Glutamatergic neuron (in vitro differentiated cells): ENCODE data around the gene AXL. TPM values are rescaled to one million over a fixed set of nuclear protein-coding genes. Genes with fewer than 3 reads are reported as not detected.

ENCODE experiments used
- DNase-seq: peaks from one replicate; pipeline ENCODE4 v3.0.0; 2022
- H3K27ac Mint-ChIP-seq: one replicate; pipeline ENCODE4 v1.8.0; 2020; ENCODE audit warnings: mild to moderate bottlenecking, mixed read lengths, inconsistent platforms; ENCODE audit not compliant: unreplicated experiment
- H3K27me3 Mint-ChIP-seq: one replicate; pipeline ENCODE4 v1.8.0; 2020; ENCODE audit warnings: mild to moderate bottlenecking, moderate library complexity, mixed read lengths, inconsistent platforms; ENCODE audit not compliant: unreplicated experiment
- H3K36me3 Mint-ChIP-seq: one replicate; pipeline ENCODE4 v1.8.0; 2020; ENCODE audit warnings: mild to moderate bottlenecking, mixed read lengths, inconsistent platforms; ENCODE audit not compliant: unreplicated experiment
- H3K4me1 Mint-ChIP-seq: one replicate; pipeline ENCODE4 v1.8.0; 2020; ENCODE audit warnings: mild to moderate bottlenecking, low read depth, mixed read lengths, inconsistent platforms; ENCODE audit not compliant: unreplicated experiment
- H3K4me3 Mint-ChIP-seq: one replicate; pipeline ENCODE4 v1.8.0; 2020; ENCODE audit warnings: mild to moderate bottlenecking, mixed read lengths, inconsistent platforms; ENCODE audit not compliant: unreplicated experiment
- H3K9me3 Mint-ChIP-seq: one replicate; pipeline ENCODE4 v1.8.0; 2020; ENCODE audit warnings: mild to moderate bottlenecking, moderate library complexity, mixed read lengths, inconsistent platforms; ENCODE audit not compliant: unreplicated experiment
- total RNA-seq: library from RNA; stranded (reverse); fragmentation: NEBNext Ultra II Directional; extraction: Animal tissue kit (Norgen Biotek cat#: 25700); gene quantifications from one replicate; pipeline ENCODE4 v1.2.1, GENCODE V29; 2021; ENCODE audit not compliant: unreplicated experiment
- TF ChIP-seq, protein P1 (sequence below): fragments of 200-600 bp; sonication (generic); IDR thresholded peaks from one replicate; pipeline ENCODE4 v1.5.0; 2021; ENCODE audit not compliant: partially characterized antibody, unreplicated experiment

The AXL gene
- total RNA-seq, 1 donor from 2014 or later: not detected

DNA sequence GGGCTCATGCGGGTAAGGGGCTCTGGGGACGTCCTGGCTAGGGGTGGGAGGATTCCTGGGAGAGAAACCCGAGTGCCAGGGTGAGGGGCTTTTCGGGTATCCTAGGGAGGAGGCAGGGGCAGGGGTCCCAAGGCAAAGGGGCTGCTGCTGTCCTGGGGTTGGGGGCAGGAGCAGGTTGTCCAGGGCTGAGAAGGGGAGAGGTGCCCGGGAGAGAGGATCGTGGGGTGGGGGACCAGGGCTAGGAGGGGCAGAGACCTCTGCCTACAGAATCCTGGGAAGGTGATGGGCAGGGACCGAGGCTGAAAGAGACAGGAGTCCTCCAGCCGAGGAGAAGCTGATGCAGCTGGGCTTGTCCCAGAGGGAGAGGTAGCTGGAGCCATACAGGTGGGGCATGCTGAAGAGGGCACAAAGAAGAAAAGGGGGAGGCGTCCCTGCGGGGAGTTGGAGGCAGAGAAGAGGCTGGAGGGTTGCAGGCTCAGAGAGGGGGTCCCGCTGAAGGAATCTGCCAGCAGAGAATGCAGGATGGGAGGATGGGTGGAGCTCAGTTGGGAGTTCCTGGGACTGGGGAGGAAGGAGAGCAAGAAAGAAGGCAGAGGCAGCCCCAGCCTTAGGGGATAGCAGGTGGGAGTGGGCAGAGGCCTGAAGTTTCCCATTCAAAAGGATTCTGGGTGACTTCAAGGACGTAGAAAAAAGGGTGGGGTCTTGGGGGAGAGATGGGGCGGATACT, 25.4 kb upstream of the AXL start:
- Mint-ChIP-seq H3K9me3 (peaks cover 3% of the 10 kb centered on the region), H3K4me1 (peaks cover 5% of the 10 kb centered on the region), H3K4me3 (peak overlapping the region; percentile 74), H3K27ac (no peak overlapping the region), H3K36me3 (no peaks in the 10 kb centered on the region), H3K27me3 (peaks cover 11% of the 10 kb centered on the region)
- no peak for DNase-seq
- TF ChIP-seq, protein P1, sequence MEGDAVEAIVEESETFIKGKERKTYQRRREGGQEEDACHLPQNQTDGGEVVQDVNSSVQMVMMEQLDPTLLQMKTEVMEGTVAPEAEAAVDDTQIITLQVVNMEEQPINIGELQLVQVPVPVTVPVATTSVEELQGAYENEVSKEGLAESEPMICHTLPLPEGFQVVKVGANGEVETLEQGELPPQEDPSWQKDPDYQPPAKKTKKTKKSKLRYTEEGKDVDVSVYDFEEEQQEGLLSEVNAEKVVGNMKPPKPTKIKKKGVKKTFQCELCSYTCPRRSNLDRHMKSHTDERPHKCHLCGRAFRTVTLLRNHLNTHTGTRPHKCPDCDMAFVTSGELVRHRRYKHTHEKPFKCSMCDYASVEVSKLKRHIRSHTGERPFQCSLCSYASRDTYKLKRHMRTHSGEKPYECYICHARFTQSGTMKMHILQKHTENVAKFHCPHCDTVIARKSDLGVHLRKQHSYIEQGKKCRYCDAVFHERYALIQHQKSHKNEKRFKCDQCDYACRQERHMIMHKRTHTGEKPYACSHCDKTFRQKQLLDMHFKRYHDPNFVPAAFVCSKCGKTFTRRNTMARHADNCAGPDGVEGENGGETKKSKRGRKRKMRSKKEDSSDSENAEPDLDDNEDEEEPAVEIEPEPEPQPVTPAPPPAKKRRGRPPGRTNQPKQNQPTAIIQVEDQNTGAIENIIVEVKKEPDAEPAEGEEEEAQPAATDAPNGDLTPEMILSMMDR: no peak

DNA sequence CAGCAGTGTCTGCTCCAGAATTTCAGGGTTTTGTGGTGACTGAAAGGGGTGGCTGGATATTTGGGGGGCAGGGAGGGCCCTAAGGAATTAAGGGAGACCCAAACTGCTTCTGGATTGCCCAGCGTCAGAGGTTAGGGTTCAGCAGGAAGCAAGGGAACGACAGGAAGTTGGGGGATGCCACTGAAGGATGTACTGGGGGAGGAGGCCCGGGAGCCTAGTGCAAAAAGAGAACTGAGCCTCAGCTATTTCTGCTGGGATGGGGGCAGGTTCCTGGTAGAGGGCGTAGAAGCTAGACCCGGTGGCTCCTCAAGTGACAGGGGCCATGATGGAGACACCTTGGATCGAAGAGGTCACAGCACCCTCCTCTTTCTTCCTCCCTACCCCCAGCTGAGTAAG, 24.9 kb upstream of the AXL start:
- no peaks in the 10 kb centered on the region for H3K36me3 Mint-ChIP-seq
- peak overlapping the region; percentile 74 for H3K4me3 Mint-ChIP-seq
- no peak for DNase-seq
- peaks cover 5% of the 10 kb centered on the region for H3K4me1 Mint-ChIP-seq
- H3K9me3 Mint-ChIP-seq: peaks cover 6% of the 10 kb centered on the region
- H3K27ac Mint-ChIP-seq: no peak overlapping the region
- TF ChIP-seq, protein P1: no peak
- H3K27me3 Mint-ChIP-seq: peaks cover 14% of the 10 kb centered on the region

DNA sequence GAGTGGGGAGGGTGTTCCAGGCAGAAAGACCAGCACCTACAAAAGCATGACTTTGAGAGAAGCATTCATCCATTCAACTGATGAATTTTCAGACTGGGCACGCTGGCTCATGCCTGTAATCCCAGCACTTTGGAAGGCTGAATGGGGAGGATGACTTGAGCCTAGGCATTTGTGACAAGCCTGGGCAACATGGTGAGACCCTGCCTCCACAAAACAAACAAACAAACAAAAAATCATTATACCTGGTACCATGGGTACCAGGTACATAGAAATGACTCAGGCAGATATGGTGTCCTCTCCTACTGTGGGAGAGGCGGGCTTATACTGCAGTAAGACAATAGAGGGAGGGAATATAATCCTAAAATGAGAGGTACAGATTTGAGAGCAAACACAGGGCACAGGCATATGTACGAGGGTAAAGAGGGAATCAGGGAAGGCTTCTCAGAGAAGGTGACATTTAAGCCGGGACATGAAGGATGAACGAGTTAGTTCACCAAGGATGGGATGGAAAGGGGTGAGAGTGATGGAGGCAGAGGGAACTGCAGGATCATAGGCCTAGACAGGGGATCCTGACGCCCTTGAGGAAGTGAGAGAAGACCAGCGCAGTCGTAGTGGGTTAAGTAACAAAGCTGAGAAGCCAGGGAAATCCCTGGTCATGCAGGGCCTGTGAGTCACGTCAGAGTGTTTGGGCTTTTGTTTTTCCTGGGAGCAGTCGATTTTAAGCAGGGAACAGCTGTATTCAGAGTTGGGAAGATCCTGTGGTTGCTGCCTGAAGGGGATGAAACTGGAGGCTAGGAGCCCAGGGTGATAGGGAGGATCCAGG, 23.1 kb upstream of the AXL start:
- Mint-ChIP-seq H3K4me3 (no peak overlapping the region), H3K27me3 (peaks cover 14% of the 10 kb centered on the region), H3K9me3 (peaks cover 6% of the 10 kb centered on the region), H3K27ac (no peak overlapping the region), H3K4me1 (peaks cover 5% of the 10 kb centered on the region), H3K36me3 (no peaks in the 10 kb centered on the region)
- TF ChIP-seq, protein P1: no peak
- no peak for DNase-seq

DNA sequence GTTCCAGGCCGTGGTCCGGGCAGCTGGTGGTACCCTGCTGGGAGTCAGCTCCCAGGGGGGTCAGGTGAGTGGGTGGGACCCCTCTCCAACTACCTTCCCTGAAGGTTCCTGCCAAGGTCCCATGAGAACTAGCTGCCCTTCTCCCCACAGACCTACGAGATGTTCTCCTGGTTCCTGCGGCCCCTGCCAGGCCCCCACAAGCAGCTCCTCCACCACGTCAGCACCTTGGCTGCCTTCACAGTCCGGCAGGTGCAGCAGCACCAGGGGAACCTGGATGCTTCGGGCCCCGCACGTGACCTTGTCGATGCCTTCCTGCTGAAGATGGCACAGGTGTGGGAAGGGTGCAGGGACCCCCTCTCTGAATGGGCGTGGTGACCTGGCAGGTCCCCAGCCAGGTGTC, 20.5 kb upstream of the AXL start:
- peaks cover 10% of the 10 kb centered on the region for H3K27me3 Mint-ChIP-seq

More for the DNA sequence above, 20.5 kb upstream of the AXL start:
- Mint-ChIP-seq H3K4me3 (no peak overlapping the region), H3K36me3 (no peaks in the 10 kb centered on the region), H3K4me1 (no peaks in the 10 kb centered on the region), H3K9me3 (peaks cover 6% of the 10 kb centered on the region), H3K27ac (no peak overlapping the region)
- TF ChIP-seq, protein P1: no peak
- DNase-seq: no peak
